Lower leg skin (tissue), 4 donors: Measurements from ENCODE around the gene MPHOSPH6. TPM values are rescaled to one million over a fixed set of nuclear protein-coding genes. Genes with fewer than 3 reads are reported as not detected.

Experiments
- DNase-seq, 2 donors: peaks; one replicate each; pipeline ENCODE4 v3.0.0-alpha.2; 2019; ENCODE audit warnings: low spot score in 2 of 2
- H3K4me3 ChIP-seq: fragments of 200-600 bp; sonication (generic); 2 replicates; pipeline ENCODE4 v1.5.1; 2017; ENCODE audit warnings: mild to moderate bottlenecking, low read depth; ENCODE audit not compliant: poor library complexity, severe bottlenecking
- POLR2A ChIP-seq, 2 donors: fragments of 450-650 bp; IDR thresholded peaks; one replicate each; pipeline ENCODE4 v1.6.1; 2016 to 2017; ENCODE audit warnings: antibody characterized with exemption in 2 of 2, mild to moderate bottlenecking in 1 of 2, moderate library complexity in 1 of 2
- WGBS, 2 donors: methylation state at CpG; one replicate each; pipeline ENCODE4 v1.1.5; 2018; 5-methylcytosine and 5-hydroxymethylcytosine counted together
- intact Hi-C: fragments of 100-400 bp; cut with DNase I; formaldehyde crosslinking; loops from one replicate; pipeline ENCODE4 v1.15.0; 2023; ENCODE audit warnings: low total_unique reads
- total RNA-seq, 4 donors: library from RNA; depleted of rRNA; stranded (reverse); fragments of >200 nt; gene quantifications; one replicate each; pipeline ENCODE4 v1.1.0, GENCODE V29; 2016
- TF ChIP-seq, protein P1 (sequence below), 3 donors: fragments of 450-650 bp; IDR thresholded peaks; one replicate each; pipeline ENCODE4 v1.5.1; 2016; ENCODE audit warnings: antibody characterized with exemption in 3 of 3, mild to moderate bottlenecking in 3 of 3, moderate library complexity in 2 of 3

Gene MPHOSPH6
- total RNA-seq, 4 donors from 2014 or later, result 23.5 to 31.1 (median 28.2) TPM

DNA sequence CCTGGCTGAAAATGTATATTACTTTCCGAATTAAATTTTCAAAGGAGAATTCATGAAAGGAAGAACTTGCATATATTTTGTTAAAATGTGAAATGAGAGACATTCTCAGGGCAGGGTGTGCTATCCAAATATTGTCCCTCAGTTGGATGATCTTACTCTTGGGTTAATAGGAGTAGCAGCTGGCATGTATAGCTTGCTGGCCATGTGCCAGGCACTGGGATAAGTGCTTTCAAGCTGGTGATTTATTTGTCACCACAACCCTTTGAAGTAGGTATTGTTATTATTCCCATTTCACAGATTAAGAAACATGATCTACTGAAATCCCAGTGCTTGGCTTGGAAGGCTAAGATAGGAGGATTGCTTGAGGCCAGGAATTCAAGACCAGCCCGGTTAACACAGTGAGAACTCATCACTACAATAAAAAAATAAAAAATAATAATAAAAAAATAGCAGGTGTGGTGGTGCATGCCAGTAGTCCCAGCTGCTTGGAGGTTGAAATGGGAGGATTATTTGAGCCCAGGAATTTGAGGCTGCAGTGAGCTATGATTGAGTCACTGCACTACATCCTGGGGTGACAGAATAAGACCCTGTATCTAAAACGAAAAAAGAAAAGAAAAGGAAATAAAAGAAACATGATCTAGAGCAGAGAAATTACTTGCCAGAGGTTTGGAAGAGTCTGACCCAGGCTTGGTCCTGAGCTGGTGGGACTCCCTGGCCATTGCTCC, 11.6 kb upstream of the MPHOSPH6 start:
- no peak for DNase-seq
- WGBS, 2 donors, result 76 to 77% methylated on average over 3 of the region's 3 CpGs
- TF ChIP-seq POLR2A (IDR thresholded peaks at IDR 0.05), result no peak
- TF ChIP-seq, protein P1, sequence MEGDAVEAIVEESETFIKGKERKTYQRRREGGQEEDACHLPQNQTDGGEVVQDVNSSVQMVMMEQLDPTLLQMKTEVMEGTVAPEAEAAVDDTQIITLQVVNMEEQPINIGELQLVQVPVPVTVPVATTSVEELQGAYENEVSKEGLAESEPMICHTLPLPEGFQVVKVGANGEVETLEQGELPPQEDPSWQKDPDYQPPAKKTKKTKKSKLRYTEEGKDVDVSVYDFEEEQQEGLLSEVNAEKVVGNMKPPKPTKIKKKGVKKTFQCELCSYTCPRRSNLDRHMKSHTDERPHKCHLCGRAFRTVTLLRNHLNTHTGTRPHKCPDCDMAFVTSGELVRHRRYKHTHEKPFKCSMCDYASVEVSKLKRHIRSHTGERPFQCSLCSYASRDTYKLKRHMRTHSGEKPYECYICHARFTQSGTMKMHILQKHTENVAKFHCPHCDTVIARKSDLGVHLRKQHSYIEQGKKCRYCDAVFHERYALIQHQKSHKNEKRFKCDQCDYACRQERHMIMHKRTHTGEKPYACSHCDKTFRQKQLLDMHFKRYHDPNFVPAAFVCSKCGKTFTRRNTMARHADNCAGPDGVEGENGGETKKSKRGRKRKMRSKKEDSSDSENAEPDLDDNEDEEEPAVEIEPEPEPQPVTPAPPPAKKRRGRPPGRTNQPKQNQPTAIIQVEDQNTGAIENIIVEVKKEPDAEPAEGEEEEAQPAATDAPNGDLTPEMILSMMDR (IDR thresholded peaks at IDR 0.05), result no peak

DNA sequence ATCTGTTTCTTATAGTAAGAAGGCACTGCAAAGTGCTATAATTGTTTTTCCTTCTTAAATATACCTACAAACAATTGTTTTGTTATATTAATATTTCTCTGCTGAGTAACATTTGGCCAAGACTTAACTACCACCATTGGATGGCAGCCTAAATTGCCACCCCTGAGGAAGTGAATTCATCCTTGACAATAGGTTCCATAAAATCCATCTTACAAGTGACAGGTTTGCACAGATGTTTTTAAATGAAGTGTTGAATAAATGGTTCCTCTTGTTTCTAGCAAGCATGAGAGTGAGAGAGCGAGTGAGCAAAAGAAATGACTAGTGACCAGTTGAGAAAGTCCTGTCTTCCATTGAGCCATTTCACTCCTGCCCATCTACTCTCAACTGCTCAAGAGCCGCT, 8.3 kb upstream of the MPHOSPH6 start:
- no peak overlapping the region for H3K4me3 ChIP-seq
- intact Hi-C loops, result no loop called here
- 81 to 95% methylated on average over 2 of the region's 2 CpGs for WGBS, 2 donors
- no peak for DNase-seq
- TF ChIP-seq, protein P1 (IDR thresholded peaks at IDR 0.05), result no peak
- TF ChIP-seq POLR2A (IDR thresholded peaks at IDR 0.05), result no peak

More for the DNA sequence above, 11.6 kb upstream of the MPHOSPH6 start:
- H3K4me3 ChIP-seq, result no peak overlapping the region
- intact Hi-C loops, result no loop called here

DNA sequence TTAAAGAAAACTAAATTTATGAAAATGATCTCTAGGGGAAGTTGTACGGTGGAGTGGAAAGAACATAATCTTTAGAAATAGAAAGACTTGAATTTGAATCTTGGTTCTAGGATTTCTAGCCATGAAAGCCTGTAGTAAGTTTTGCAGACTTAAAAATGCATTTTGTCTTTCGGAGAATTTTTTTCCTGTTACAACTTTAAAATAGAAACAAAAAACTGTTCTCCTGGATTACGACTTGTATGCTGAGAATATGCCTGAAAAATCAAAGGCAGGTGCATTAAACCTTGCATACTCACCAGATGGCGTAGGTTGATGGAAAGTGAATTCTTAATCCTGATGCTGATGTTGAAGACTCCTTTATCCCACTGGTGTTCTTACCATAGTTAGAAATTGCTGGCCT, 7.5 kb upstream of the MPHOSPH6 start:
- DNase-seq, result no peak
- no peak overlapping the region for H3K4me3 ChIP-seq
- WGBS, 2 donors, result 85 to 87% methylated on average over 4 of the region's 4 CpGs

DNA sequence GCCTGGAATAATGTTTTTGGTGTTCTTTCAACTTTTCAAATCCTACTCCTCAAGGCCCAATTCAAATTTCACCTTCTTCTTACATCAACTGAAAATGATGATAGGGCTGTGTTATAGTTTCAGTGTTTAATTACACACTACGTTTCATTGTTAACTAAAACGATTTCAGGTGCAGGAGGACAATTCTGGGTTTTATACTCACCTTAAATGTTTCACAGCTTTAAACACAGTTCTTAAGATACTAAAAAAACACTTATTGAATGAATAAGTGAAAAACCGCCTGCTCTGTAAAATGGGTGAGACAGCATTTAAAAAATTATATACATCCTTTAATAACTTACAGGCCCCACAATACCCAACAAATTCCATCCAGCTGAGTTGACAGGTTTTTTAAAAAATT, 6.2 kb upstream of the MPHOSPH6 start:
- intact Hi-C loops, result no loop called here
- H3K4me3 ChIP-seq, result no peak overlapping the region
- no peak for DNase-seq
- 86 to 90% methylated on average over 3 of the region's 3 CpGs for WGBS, 2 donors
- TF ChIP-seq, protein P1 (IDR thresholded peaks at IDR 0.05), result no peak
- TF ChIP-seq POLR2A (IDR thresholded peaks at IDR 0.05), result no peak

More for the DNA sequence above, 7.5 kb upstream of the MPHOSPH6 start:
- TF ChIP-seq POLR2A (IDR thresholded peaks at IDR 0.05), result no peak
- TF ChIP-seq, protein P1 (IDR thresholded peaks at IDR 0.05), result no peak
- intact Hi-C loops, result no loop called here

DNA sequence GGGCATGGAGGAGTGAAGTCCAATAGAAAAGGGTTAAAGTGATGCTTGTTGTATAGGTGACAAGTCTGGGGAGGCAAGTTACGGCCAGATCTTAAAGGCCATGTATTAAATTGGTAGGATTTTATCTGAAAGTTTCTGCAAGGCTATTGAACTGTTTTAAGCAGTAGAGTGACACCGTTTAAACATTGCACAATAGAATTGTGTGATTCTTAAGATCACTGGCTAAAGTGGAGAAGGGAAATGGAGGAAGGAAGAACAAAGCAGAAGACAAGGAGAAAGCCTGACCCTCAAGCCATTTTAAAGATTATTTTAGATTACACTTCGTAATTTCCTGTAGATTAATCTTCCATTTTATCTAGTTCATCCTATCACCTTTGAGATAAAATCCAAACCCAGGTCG, 5.6 kb upstream of the MPHOSPH6 start:
- H3K4me3 ChIP-seq, result no peak overlapping the region
- intact Hi-C loops, result no loop called here
- no peak for DNase-seq
- TF ChIP-seq, protein P1 (IDR thresholded peaks at IDR 0.05), result no peak
- TF ChIP-seq POLR2A (IDR thresholded peaks at IDR 0.05), result no peak
- WGBS, 2 donors, result 62 to 68% methylated on average over 4 of the region's 4 CpGs

DNA sequence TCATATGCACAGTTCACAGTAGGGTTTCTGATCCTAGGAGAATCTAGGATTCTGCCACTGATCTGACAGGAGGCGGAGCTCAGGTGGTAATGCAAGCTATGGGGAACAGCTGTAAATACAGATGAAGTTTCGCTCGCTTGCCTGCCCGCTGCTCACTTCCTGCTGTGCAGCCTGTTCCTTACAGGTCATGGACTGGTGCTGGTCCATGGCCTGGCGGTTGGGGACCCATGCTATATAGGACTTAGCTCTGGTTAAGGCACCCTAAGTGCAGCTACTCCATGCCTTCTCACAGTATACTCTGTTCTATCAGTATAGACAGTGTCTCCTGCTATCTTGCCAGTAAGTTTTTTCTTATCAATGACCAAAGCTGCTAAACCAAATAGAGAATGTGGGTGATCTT, 2.4 kb downstream of the MPHOSPH6 start:
- TF ChIP-seq POLR2A (IDR thresholded peaks at IDR 0.05), result no peak
- 90 to 99% methylated on average over 5 of the region's 5 CpGs for WGBS, 2 donors
- no peak overlapping the region for H3K4me3 ChIP-seq
- no peak for DNase-seq
- intact Hi-C loops, result no loop called here
